HTERT RPE-1 (cell line): ENCODE measurements around the gene LYPD4.
"Not testable (repeated sequence)": the region's sequence is repeated elsewhere in the genome, so short reads cannot be mapped to it uniquely, and the experiment has no call there.

Experiments
- in situ Hi-C: fragments of 300-500 bp; cut with MboI; formaldehyde crosslinking; loops from 4 replicates; pipeline ENCODE4 v1.14.3; 2020; ENCODE audit warnings: low sequenced_read_pairs

Gene LYPD4

DNA sequence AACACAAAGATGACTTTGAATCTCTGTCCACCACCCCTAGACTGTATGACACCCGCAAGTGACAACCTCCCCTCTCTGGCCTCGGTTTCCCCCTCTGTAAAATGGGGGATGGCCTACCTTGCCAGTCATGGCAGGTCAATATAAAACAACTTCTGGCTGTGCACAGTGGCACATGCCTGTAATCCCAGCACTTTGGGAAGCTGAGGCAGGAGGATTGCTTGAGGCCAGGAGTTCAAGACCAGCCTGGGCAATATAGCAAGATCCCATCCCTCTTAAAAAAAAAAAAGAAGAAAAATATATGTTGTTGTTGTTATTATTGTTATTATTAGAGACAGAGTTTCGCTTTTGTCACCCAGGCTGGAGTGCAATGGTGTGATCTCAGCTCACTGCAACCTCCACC, 31.5 kb upstream of the LYPD4 start:
- in situ Hi-C loops = not testable (repeated sequence)

DNA sequence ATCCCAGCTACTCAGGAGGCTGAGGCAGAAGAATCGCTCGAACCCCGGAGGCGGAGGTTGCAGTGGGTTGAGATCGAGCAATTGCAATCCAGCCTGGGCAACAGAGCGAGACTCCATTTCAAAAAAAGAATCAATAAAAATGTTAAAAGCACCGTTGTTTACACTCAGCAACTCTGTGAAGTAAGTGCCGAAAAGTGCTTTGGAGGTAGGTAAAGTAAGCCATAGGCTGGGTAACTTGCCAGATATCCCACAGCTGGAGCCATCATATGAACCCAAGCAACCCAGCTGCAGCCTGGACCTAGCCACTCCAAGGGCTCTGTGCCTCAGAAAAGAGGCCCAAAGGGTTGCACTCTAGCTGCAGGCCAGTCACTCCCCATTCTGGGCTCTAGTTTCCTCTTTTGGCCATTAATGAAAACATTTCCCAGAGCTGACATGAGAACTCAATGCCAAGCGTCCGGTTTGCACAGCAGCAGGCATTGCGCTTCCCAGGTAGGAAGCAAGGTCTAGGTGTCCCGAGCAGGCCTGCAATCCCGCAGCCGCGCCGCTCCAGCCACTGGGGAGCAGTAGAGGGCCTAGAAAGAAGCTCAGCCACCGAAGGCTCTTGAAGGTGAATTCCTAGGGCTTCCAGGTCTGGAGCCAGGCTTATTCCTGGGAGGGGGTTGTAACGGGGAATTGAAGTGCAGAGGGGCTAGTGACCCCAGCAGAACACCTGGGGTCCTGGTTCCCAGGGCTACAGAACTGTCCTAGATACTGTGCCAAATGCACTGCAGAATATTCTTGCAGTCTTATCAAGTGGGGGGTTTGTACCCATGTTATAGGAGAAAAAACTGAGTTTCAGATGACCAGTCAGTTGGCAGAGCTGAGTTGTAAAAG, 28.5 kb upstream of the LYPD4 start:
- in situ Hi-C loops = no loop called here

DNA sequence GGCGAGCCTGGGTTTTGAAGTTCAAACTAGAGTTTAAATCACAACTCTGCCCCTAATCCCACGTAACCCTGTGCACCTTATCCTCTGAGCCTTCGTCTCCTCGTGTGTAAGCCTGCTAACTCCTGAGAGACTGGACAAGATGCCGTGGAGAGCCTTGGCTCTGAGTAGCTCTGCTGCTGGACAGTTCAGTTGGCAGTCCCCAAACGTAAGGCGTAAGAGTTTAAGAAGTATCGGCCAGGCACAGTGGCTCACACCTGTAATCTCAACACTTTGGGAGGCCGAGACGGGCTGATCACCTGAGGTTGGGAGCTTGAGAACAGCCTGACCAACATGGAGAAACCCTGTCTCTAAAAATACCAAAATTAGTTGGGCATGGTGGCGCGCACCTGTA, 27.9 kb upstream of the LYPD4 start:
- in situ Hi-C loops = no loop called here

DNA sequence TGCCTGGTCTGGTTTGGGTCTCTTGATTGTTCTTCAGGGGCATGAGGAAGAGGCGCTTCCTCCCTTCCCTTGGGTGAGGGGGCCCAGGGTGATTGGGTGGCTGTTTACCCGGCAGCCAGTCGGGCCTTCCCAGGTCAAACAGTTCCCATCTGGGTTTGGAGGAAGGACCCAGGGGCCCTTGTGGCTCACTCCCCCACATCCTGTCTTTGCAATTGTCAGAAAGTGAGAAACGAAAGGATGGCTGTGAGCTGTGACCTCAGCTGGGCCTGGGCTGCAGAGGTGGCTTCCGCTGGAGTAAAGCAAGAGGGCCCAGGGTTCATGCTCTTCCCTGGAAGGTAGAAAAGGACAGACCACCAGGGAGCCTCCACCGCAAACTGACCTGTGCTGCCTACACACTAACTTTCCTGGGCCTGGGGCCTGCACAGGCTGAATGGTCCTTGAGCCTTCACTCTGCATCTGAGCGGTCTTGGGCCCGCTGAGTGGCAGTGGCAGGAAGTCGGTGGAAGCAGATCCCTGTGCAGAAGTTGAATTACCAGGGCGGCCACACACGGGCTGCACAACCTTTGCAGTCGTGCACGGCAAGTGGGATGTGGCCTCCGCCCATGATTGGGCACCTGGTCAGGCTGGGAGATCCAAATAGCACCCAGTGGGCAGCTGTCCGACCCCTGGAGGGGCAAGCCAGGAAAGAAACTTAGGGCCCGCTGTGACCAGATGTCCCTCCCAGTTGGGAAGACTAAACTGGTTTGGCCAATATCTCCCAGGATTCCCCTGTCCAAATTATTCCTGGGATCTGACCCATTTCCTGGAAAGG, 27.3 kb upstream of the LYPD4 start:
- in situ Hi-C loops = no loop called here

DNA sequence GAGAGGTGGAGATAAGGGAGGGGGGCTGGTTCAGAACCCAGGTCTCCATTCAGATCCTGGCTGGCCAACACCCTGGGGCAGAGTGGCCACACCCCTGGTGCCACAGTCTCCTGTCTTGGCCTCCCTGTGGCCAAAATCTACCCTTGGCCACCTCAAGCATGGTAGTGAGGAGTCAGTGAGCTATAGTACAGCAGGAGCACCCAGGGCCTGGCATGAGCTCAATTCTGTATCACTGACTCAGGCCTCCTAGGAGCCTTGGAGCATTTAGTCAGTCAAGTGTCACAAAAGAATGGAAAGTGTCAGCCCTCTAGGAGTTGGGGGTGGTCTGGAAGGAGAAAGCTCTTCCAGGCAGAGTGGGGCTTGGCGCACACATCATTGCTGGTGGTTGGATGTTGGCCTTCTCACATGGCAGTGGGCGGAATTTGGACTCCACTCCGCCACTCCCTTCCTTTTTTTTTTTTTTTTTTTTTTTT, 26.0 kb upstream of the LYPD4 start:
- in situ Hi-C loops = no loop called here

DNA sequence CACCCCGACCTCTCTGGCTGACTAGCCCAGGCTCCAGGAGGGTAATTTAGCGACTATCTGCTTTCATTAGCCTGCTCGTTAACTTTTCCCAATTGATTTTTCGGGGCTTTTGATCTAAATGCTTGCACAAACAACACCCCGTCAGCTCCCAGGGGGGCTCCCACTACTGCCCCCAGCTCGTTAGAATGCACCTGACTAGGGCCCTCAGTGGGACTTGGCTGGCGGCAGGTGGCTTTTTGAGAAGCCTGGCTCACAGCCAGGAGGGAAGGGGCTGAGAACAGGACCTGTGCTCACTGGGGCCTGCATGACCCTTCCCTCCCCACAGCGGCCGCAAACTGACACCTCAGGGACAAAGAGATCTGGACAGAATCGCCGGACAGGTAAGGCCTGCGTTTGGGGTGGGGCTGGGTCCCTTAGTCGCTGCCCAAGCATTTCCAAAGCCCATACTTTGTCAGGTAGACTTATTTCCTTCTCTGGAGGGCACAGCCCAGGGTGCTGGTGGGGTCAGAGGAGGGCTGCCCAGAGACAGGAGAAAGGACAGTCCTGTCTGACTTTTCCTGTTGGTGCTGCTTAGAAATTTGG, 25.0 kb upstream of the LYPD4 start:
- in situ Hi-C loops = no loop called here

DNA sequence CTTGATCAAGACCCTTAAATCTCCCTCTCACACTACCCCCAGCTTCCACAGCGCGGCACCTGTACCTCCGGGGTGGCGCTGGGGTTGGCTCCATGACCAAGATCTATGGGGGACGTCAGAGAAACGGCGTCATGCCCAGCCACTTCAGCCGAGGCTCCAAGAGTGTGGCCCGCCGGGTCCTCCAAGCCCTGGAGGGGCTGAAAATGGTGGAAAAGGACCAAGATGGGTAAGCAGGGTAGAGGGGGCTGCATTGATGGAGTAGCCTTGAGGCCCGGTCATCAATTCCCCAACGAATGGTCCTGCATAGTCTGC, 24.5 kb upstream of the LYPD4 start:
- in situ Hi-C loops = no loop called here

DNA sequence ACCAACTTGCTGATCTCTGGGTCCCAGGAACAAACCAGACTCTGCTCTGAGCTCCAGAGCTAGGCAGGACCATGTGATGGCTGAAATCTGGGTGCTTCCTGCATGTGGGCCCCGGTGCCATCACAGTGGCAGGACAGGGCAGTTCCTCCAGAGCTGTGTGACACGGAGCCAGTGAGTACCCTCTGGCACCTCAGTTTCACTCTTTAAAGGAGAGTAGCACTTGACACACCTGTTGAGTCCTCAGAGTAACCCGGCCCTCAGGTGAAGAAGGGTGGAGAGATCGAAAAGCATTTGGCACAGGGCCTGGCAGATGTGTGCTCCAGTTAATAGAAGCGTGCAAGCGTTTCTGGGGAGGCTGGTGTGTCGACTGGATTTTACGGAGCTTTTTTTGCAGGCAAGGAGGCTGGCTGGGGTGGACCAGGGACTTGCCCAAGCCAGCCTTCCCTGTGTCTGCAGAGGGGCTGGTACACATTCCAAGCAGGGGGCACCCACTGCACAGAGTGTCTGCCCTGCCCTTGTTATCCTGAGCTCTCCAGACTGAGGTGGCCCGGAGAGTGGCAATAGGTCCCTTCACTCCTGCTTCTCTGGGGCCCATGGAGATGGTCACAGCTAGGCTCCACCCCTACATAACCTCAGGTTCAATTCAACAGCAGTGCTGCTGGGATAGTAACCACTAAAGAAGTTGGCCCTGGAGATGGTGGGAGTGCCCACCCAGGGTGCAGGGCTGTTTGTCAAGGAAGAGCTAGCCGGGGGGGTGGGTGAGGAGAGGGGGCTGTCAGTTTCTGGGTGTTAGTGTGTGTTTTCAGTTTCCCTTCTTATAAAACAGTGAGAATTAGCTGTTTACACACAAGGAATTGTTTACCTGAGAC, 23.9 kb upstream of the LYPD4 start:
- in situ Hi-C loops = no loop called here

DNA sequence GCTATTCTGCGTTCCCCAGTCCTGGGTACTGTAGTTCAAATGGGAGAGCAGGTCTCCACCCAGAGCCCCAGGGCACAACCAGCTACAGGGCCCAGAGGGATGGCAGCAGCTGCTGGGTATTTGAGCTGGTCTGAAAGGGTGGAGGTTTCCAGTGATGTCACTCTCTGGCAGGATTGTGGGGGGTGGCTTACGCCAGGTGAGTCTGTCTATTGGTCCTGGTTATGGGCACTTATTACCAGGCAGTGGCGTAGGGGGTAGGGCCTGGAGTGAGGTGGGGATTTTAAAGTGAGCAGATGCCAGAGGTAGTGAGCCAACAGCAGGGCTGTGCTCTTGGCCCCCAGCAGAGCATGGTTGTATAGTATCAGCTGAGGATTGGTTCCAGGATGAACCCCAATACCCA, 21.8 kb upstream of the LYPD4 start:
- in situ Hi-C loops = no loop called here

DNA sequence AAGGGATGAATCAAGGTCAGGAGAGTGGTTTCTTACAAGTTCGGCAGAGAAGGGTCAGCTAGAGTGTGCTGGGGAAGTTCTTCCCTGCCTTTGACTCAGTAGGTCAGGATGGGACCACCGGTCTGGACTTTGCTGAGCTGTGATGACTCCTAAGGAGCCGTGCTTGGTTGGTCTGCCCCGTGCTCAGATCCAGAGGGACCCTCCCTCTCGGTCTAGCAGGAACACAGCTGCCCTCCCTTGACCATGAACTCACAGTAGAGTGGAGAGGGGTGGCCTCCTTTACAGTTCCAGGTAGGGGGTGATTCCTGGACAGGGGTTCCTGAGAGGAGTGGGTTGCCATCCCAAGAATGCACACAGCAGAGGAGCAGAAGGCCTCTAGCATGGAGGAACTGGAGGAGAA, 19.9 kb upstream of the LYPD4 start:
- in situ Hi-C loops = no loop called here

DNA sequence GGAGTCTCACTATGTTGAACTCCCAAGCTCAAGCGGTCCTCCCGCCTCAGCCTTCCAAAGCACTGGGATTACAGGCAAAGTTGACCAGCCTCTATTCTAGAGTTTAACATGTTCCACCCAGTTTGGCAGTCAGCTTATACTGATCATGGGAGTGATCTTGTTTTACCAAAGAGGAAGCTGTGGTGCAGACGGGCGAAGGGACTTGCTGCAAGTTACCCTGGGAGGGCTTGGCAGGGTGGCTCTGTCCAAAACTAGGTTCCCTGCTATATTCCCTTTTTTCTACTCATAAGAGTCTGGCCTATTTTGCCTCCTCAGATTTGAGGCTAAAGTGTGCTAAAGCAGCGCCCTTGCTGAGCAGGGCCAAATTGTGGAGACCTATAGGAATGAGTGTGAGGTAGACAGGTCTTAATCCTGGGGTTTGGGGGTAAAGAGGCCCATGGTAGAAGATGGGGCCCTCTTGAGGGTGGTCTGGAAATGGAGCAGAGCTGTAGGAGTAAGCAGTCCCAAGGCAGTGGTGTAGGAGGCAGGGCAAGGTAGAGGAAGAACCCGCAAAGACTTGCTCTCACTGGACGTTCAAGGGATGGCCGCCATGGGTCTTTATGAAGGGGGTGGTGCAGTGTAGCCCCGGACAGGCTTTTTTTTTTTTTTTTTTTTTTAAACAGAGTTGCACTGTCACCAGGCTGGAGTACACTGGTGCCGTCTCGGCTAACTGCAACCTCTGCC, 18.9 kb upstream of the LYPD4 start:
- in situ Hi-C loops = no loop called here

DNA sequence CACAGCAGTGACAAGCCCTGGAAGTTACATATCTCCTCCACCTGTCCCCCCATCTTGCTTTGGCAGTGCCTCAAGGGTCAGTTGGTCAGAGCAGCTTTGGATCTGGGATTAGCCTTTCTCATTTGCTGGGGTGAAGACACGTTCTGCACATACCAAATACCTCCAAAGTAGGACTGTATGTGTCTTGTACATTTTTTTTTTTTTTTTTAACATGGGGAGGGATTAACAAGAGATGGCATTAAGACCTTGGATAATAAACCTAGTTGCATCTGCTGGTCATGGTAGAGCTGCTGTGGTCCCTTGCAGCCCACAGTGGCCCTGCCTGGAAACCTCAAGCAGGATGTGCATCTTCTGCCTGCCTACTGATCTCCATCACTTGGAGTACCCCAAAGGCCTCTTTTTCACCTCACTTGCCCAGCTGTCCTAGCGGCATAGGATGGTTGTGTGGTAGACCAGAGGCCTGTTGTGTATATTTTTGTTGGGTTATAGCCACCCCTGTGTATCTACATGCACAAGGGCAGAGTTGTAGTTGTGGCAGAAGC, 18.0 kb upstream of the LYPD4 start:
- in situ Hi-C loops = no loop called here

DNA sequence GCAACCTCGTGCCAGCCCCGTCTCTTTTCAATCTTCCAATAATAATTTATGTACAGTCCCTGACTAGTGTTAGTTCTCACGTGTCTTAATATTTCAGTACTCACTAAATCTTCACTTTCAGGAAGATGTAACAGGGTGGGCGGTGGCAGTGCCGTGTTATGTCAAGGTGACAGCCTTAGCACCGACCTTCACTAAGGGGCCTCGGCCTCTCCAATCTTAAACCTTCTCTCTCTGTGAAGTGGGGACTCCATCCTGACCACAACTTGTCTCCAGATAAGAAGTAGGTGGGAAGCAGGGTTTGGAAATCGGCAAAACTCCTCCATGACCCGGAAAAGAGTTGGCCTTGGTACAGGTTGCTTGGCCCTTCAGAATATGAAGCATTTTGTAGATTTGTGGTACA, 17.4 kb upstream of the LYPD4 start:
- in situ Hi-C loops = no loop called here

DNA sequence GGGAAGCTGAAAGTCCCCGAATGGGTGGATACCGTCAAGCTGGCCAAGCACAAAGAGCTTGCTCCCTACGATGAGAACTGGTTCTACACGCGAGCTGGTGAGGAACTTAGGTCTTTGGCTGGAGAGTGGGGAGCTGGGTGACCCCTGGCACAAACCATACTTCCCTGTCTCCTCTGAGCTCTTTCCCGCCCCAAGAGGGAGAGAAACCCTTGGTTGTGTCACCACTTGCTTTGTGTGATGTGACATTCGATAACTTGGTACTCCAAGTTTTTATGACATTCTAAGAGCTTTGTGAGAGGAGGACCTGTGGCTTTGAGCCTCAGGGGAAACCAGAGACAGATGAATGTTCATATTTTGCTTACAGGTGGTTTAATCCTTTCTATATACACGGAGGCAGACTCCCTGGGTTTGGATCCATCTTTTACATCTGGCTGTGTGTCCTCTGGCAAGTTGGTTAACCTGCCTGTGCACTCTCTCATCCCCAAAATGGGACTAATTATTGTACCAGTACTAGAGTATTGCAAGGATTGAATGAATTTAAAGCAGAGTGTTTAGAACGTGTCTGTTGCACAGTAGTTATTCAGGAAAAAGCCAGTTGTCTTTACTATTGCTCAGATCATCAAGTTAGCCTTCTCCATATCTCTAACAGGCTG, 16.8 kb upstream of the LYPD4 start:
- in situ Hi-C loops = no loop called here

DNA sequence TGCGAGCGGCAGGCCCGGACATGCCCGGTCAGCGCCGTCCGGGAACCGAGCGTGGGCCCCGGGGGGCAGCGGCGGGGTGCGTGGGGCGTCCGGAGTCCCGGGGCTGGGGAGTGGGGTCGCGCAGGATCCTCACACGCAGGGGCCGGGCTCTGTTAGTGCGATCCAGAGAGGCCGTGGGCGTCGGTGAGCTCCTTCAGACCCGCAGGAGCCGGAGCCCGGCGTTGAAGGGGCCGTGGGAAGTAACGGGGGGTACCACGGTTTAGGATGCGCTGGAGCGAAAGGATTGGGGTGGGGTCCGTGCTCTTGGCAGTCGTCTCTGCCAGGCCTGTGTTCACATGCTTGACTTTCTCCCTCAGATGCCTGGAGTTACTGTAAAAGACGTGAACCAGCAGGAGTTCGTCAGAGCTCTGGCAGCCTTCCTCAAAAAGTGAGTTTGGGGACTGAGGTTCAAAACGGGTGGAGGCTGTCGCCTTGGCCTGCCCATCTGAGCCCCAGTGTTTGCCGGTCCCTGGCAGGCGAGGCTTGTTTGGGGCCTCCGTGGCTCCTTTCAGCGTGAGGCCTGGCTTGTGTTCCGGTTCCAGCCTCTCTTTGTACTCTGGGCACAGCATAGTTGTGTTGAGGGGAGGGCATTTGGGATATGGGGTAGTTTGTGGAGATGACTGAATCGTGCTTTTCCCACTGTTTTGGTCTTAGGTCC, 16.1 kb upstream of the LYPD4 start:
- in situ Hi-C loops = no loop called here

DNA sequence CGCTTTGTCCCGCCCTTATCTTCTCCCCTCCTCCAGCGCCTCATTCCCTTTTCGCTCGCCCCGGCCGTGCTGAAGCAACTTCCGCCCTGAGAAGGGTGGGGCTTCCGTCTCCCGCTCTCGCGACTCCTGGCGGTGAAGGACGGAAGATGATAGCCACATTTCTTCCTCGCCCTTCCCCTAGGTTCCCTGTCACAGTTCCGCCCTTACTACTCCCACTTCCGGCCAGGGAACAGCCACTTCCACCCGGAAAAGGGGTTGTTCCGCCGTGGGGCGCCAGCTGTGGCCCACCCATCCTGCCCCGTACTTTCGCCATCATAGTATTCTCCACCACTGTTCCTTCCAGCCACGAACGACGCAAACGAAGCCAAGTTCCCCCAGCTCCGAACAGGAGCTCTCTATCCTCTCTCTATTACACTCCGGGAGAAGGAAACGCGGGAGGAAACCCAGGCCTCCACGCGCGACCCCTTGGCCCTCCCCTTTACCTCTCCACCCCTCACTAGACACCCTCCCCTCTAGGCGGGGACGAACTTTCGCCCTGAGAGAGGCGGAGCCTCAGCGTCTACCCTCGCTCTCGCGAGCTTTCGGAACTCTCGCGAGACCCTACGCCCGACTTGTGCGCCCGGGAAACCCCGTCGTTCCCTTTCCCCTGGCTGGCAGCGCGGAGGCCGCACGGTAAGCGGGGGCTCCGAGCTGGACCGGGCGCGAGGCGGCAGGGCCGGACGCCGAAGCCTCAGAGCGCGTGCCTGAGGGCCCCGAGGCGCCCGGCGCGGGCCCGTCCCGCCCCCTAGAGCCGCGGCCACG, 15.3 kb upstream of the LYPD4 start, which contains the start of gene RPS19:
RPS19 (plus strand) TSS at position 638 of the 801 bp plus-strand sequence. CDS start 520 bp downstream, outside the sequence.
- in situ Hi-C loops = no loop called here

DNA sequence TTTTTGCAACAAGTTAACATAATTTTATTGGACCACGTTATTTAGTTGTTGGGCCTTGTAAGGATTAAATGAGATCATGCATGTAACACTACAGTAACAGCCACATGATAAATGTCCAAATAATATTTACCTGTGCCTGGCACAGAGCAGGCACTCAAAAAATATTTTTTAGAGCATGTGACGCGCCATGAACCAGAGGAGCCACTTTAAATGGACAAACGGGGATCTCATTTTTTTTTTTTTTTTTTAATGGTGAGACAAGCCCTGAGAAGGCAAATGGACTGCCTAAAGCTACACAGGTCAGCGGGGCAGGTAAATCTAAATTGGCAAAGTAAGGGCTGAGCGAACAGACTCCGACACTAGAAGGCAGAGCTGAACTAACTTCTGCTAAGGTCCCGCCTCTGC, 14.7 kb upstream of the LYPD4 start:
- in situ Hi-C loops = no loop called here

DNA sequence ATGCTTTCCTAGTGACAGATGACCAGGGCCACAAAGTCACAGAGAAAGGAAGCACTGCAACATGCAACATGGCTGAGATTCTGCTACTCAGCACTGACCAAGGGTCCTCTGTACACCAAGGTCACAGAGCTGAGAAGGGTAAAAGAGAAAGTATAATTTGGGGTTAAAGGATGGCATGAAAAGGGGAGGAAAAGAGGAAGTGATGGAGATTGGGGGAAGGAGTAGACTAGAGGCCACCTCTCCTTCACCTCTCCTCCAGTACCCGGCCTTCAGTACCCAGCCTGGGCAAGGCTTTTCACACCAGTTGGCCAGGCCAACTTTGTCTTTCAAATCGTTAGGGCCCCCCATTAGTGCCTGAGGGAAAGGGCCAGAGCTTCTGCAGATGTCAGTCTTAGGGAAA, 9.3 kb upstream of the LYPD4 start:
- in situ Hi-C loops = no loop called here
